Endothelial cell of umbilical vein (primary cell): ENCODE measurements around the gene TPP2. TPM values are rescaled to one million over a fixed set of nuclear protein-coding genes. Genes with fewer than 3 reads are reported as not detected.
A peak's percentile ranks its signal among the peaks of the same experiment; 100 is the strongest.

Source experiments
- BruUV-seq: library from RNA; stranded (reverse); fragments of 400-500 nt; replicated peaks from 2 replicates; lab custom pipeline; 2021; lab: Mats Ljungman, UMichigan
- CTCF ChIA-PET: fragments of 300-600, 350-600 bp; sonication (Branson Sonifier 250); formaldehyde crosslinking; loops from one replicate; lab custom pipeline; 2021; ENCODE audit warnings: antibody characterized with exemption, inconsistent platforms; lab: Charles Lee
- POLR2A ChIA-PET: fragments of 300-600, 350-600 bp; sonication (Branson Sonifier 250); formaldehyde crosslinking; loops from one replicate; lab custom pipeline; 2021; ENCODE audit warnings: antibody characterized with exemption, inconsistent platforms; lab: Charles Lee
- DNase-seq: peaks from one replicate; pipeline ENCODE4 v3.0.0-alpha.2; 2011; ENCODE audit warnings: low read depth, low spot score
- FAIRE-seq: peaks from 2 replicates; lab custom pipeline; 2011; peaks lifted over from hg19 to GRCh38; lab: Jason Lieb, UNC
- H2AFZ ChIP-seq: 2 replicates; pipeline ENCODE4 v1.6.0; 2012; ENCODE audit warnings: low read depth, low read length, control low read depth, inconsistent platforms
- H3K27ac ChIP-seq: 2 replicates; pipeline ENCODE4 v1.5.1; 2011; ENCODE audit warnings: low read depth, mild to moderate bottlenecking, control low read depth, low read length, moderate library complexity; ENCODE audit not compliant: insufficient read depth
- H3K27me3 ChIP-seq, 2 experiments: 2 replicates each; pipeline versions ENCODE4 v1.6.0 to v1.6.1; 2011; ENCODE audit warnings: low read length in 2 of 2, mixed read lengths in 1 of 2; ENCODE audit not compliant: control insufficient read depth in 2 of 2, insufficient read depth in 2 of 2
- H3K36me3 ChIP-seq, 2 experiments: 2 replicates in 1 of 2; 3 replicates in 1 of 2; pipeline ENCODE4 v1.5.1; 2011; ENCODE audit warnings: low read length in 2 of 2, mild to moderate bottlenecking in 1 of 2, moderate library complexity in 1 of 2; ENCODE audit not compliant: control insufficient read depth in 2 of 2, insufficient read depth in 2 of 2; ENCODE audit errors: extremely low read depth in 1 of 2
- H3K4me1 ChIP-seq: 3 replicates; pipeline ENCODE4 v1.5.1; 2011; ENCODE audit warnings: mild to moderate bottlenecking, low read length; ENCODE audit not compliant: control insufficient read depth, insufficient read depth; ENCODE audit errors: extremely low read depth
- H3K4me2 ChIP-seq: 2 replicates; pipeline ENCODE4 v1.6.1; 2011; ENCODE audit warnings: low read length, control low read depth, mixed read lengths; ENCODE audit not compliant: insufficient read depth
- H3K4me3 ChIP-seq, 3 experiments: fragments of 200-600 bp in 1 of 3; sonication (generic), shearing (Covaris generic) in 1 of 3; replicated peaks in 1 of 3; 2 replicates each; pipeline ENCODE4 v1.5.1; 2011 to 2016; ENCODE audit warnings: control low read depth in 3 of 3, low read length in 3 of 3, mild to moderate bottlenecking in 2 of 3, inconsistent platforms in 1 of 3, low read depth in 1 of 3, moderate library complexity in 1 of 3; ENCODE audit not compliant: insufficient read depth in 1 of 3
- H3K79me2 ChIP-seq: 2 replicates; pipeline ENCODE4 v1.6.0; 2012; ENCODE audit warnings: low read length, inconsistent platforms; ENCODE audit not compliant: control insufficient read depth, insufficient read depth
- H3K9ac ChIP-seq: replicated peaks from 2 replicates; pipeline ENCODE3; 2011; ENCODE audit warnings: low read length, control low read depth; ENCODE audit not compliant: insufficient read depth; ENCODE audit errors: extremely low read depth
- H3K9me1 ChIP-seq: replicated peaks from 3 replicates; pipeline ENCODE4 v1.6.0; 2011; ENCODE audit warnings: mild to moderate bottlenecking, low read length; ENCODE audit not compliant: control insufficient read depth, insufficient read depth; ENCODE audit errors: extremely low read depth
- H3K9me3 ChIP-seq: replicated peaks from 2 replicates; pipeline ENCODE4 v1.5.1; 2012; ENCODE audit warnings: low read length, inconsistent platforms; ENCODE audit not compliant: control insufficient read depth, insufficient read depth
- H4K20me1 ChIP-seq: replicated peaks from 2 replicates; pipeline ENCODE3; 2011; ENCODE audit warnings: mild to moderate bottlenecking, low read length; ENCODE audit not compliant: control insufficient read depth, insufficient read depth; ENCODE audit errors: extremely low read depth
- EZH2 ChIP-seq: IDR thresholded peaks from 2 replicates; pipeline ENCODE4 v1.6.1; 2012; ENCODE audit warnings: borderline replicate concordance, low read depth, mild to moderate bottlenecking, moderate library complexity, low read length, inconsistent platforms; ENCODE audit not compliant: severe bottlenecking
- FOS ChIP-seq: IDR thresholded peaks from 2 replicates; pipeline ENCODE4 v1.6.1; 2011; ENCODE audit warnings: mild to moderate bottlenecking, low read length, moderate library complexity, borderline replicate concordance; ENCODE audit not compliant: insufficient read depth
- GATA2 ChIP-seq: IDR thresholded peaks from 2 replicates; pipeline ENCODE4 v1.7.0; 2011; ENCODE audit warnings: low read depth, mild to moderate bottlenecking, moderate library complexity, mixed read lengths, low read length; ENCODE audit not compliant: insufficient read length, insufficient read depth
- JUN ChIP-seq: IDR thresholded peaks from 2 replicates; pipeline ENCODE4 v1.6.1; 2011; ENCODE audit warnings: borderline replicate concordance, low read depth; ENCODE audit not compliant: insufficient read length, insufficient read depth
- MAX ChIP-seq: IDR thresholded peaks from 2 replicates; pipeline ENCODE4 v1.6.1; 2011; ENCODE audit not compliant: insufficient read depth, insufficient read length
- MYC ChIP-seq: IDR thresholded peaks from one replicate; pipeline ENCODE4 v1.6.1; 2011; ENCODE audit warnings: mild to moderate bottlenecking, low read depth, low read length
- POLR2A ChIP-seq: IDR thresholded peaks from 2 replicates; pipeline ENCODE4 v1.6.1; 2012; ENCODE audit warnings: low read depth, mild to moderate bottlenecking, control low read depth, low read length
- POLR2AphosphoS5 ChIP-seq: IDR thresholded peaks from 2 replicates; pipeline ENCODE4 v1.6.1; 2012; ENCODE audit warnings: low read depth, mild to moderate bottlenecking, control low read depth, low read length, moderate library complexity; ENCODE audit not compliant: insufficient read depth
- dilution Hi-C: fragments of 300-500 bp; cut with MboI; formaldehyde crosslinking; loops from one replicate; pipeline ENCODE4 v1.15.0; 2019; ENCODE audit warnings: low sequenced_read_pairs; ENCODE audit not compliant: extremely low pct_ligation_motif_present
- intact Hi-C: fragments of 100-400 bp; cut with micrococcal nuclease; formaldehyde crosslinking; loops from one replicate; pipeline ENCODE4 v1.10.0; 2022
- polyA plus RNA-seq, 4 experiments: library from polyadenylated mRNA; depleted of rRNA in 3 of 4; stranded (reverse) in 3 of 4; unstranded in 1 of 4; fragments of >200 nt; gene quantifications; 2 replicates each; pipeline versions ENCODE4 v1.2.1 to v1.2.3, GENCODE V29; 2011 to 2012; ENCODE audit warnings: missing spikeins in 1 of 4
- total RNA-seq: library from RNA; stranded (reverse); gene quantifications from 2 replicates; pipeline ENCODE4 v1.2.3, GENCODE V29; 2021
- TF ChIP-seq, protein P1 (sequence below), 2 donors: IDR thresholded peaks; 1 replicate in 1 of 2; 2 replicates in 1 of 2; pipeline ENCODE4 v1.5.1; 2011; ENCODE audit warnings: low read length in 2 of 2, mild to moderate bottlenecking in 2 of 2, moderate library complexity in 2 of 2, control low read depth in 1 of 2, inconsistent platforms in 1 of 2, low read depth in 1 of 2; ENCODE audit not compliant: insufficient read depth in 1 of 2; ENCODE audit errors: extremely low read depth in 1 of 2

The TPP2 gene
- total and polyA plus RNA-seq, 2 donors (not counting 3 experiments of a cell fraction or from before 2014, with no cell fraction given): 11.5 to 46.7 TPM

DNA sequence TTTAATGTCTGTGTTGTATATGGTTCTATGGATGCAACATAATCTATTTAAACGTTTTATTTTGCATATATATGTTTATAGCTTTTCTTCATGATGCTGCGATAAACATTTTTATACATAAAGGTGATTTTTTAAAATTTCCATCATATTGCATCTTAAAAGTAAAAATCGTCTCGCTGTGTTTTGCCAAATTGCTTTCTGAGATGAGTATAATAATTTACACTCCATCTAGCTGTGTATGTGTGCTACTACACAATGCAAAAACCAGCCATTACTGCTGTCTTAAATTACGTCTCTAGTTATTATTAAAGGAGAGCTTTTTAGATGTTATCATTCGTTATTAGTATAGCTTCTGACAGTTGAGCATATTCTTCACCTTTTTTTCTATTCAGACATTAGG, 60.8 kb downstream of the TPP2 start:
- no peak overlapping the region for H3K9ac ChIP-seq
- no peak overlapping the region for H2AFZ ChIP-seq
- DNase-seq (no peak), FAIRE-seq (no peak)
- H3K4me3 ChIP-seq: no peak overlapping the region
- H3K27ac ChIP-seq: no peak overlapping the region
- no TSS peak for BruUV-seq
- TF ChIP-seq FOS: no peak
- TF ChIP-seq, protein P1, sequence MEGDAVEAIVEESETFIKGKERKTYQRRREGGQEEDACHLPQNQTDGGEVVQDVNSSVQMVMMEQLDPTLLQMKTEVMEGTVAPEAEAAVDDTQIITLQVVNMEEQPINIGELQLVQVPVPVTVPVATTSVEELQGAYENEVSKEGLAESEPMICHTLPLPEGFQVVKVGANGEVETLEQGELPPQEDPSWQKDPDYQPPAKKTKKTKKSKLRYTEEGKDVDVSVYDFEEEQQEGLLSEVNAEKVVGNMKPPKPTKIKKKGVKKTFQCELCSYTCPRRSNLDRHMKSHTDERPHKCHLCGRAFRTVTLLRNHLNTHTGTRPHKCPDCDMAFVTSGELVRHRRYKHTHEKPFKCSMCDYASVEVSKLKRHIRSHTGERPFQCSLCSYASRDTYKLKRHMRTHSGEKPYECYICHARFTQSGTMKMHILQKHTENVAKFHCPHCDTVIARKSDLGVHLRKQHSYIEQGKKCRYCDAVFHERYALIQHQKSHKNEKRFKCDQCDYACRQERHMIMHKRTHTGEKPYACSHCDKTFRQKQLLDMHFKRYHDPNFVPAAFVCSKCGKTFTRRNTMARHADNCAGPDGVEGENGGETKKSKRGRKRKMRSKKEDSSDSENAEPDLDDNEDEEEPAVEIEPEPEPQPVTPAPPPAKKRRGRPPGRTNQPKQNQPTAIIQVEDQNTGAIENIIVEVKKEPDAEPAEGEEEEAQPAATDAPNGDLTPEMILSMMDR (IDR thresholded peaks at IDR 0.05; ENCODE audit: extremely low read depth in 1 of 2, insufficient read depth in 1 of 2, low read depth in 1 of 2, low read length in 2 of 2): peak; percentile 3
- POLR2A ChIA-PET: no interaction called here
- H3K79me2 ChIP-seq: no peaks in the 10 kb centered on the region
- no peaks in the 10 kb centered on the region for H3K4me1 ChIP-seq
- intact Hi-C loops (no loop called here), dilution Hi-C loops (no loop called here)
- H3K4me2 ChIP-seq: no peak overlapping the region
- no peaks in the 10 kb centered on the region for H4K20me1 ChIP-seq
- H3K9me1 ChIP-seq: no peaks in the 10 kb centered on the region
- H3K36me3 ChIP-seq: peaks cover 7 to 9% of the 10 kb centered on the region in 2 experiments
- no peaks in the 10 kb centered on the region for H3K9me3 ChIP-seq
- CTCF ChIA-PET: interaction anchor here (0.8 to 1.6 kb wide), 4 partner anchors 20 to 116 kb away, joined by 4 to 8 read pairs (median 4); partner anchors contain the start of gene TEX30
- H3K27me3 ChIP-seq: no peaks in the 10 kb centered on the region

DNA sequence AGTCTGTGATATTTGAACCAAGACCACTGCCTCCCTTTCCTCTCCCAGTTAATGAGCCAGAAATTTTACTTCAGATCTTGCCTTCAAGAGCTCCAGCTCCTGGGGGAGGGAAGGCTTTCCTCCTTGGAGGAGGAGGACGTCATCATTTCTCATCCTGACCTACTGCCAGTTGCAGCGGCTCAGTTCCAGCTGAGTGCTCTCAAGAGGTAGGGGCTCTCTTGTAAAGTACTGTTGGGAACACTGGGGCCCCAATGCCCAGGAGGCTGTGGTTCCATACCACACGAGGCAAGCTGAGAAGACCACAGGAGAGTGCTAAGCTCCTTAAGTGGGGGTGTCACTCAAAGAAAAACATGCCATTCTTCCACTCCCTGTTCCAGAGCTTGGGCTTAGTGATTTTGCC, 61.9 kb downstream of the TPP2 start:
- no peak overlapping the region for H3K27ac ChIP-seq
- TF ChIP-seq FOS (no peak), MYC (no peak), GATA2 (no peak), JUN (no peak), MAX (no peak), POLR2A (no peak), POLR2AphosphoS5 (no peak), EZH2 (no peak)
- TF ChIP-seq, protein P1 (IDR thresholded peaks at IDR 0.05; ENCODE audit: extremely low read depth in 1 of 2, insufficient read depth in 1 of 2, low read depth in 1 of 2, low read length in 2 of 2): no peak
- no peak overlapping the region for H2AFZ ChIP-seq
- H3K9me3 ChIP-seq: no peaks in the 10 kb centered on the region
- CTCF ChIA-PET: interaction anchor here (1.1 kb wide), 1 partner anchor 66 kb away, joined by 3 read pairs; no protein-coding TSS in a partner anchor
- H3K36me3 ChIP-seq: peaks cover 7% of the 10 kb centered on the region in 2 experiments
- no peaks in the 10 kb centered on the region for H4K20me1 ChIP-seq
- H3K4me1 ChIP-seq: no peaks in the 10 kb centered on the region
- no peaks in the 10 kb centered on the region for H3K9me1 ChIP-seq
- H3K4me3 ChIP-seq: no peak overlapping the region
- POLR2A ChIA-PET: no interaction called here
- no TSS peak for BruUV-seq
- no peaks in the 10 kb centered on the region for H3K79me2 ChIP-seq
- no peak for DNase-seq
- dilution Hi-C loops: no loop called here
- intact Hi-C loops: no loop called here
- H3K4me2 ChIP-seq: no peak overlapping the region
- H3K9ac ChIP-seq: no peak overlapping the region
- FAIRE-seq: no peak
- no peaks in the 10 kb centered on the region for H3K27me3 ChIP-seq
